HepG2 (cell line): Measurements from ENCODE around the gene LSR. TPM values are rescaled to one million over a fixed set of nuclear protein-coding genes. Genes with fewer than 3 reads are reported as not detected.

Source experiments
- ARID2 ChIP-seq: sonication (generic); formaldehyde crosslinking; IDR thresholded peaks from 2 replicates; pipeline ENCODE4 v1.8.1; 2022; ENCODE audit warnings: mild to moderate bottlenecking, missing genetic modification reagents, borderline replicate concordance
- BCL6 ChIP-seq: IDR thresholded peaks from 2 replicates; pipeline ENCODE4 v1.6.1; 2016; ENCODE audit warnings: missing genetic modification reagents, missing compliant biosample characterization
- BCLAF1 ChIP-seq: fragments of 450-650 bp; IDR thresholded peaks from 2 replicates; pipeline ENCODE4 v1.6.1; 2017; ENCODE audit warnings: mild to moderate bottlenecking
- ELF4 ChIP-seq: sonication (generic); formaldehyde crosslinking; IDR thresholded peaks from 2 replicates; pipeline ENCODE4 v1.5.0; 2020; ENCODE audit warnings: missing genetic modification reagents, mild to moderate bottlenecking, moderate library complexity, borderline replicate concordance
- FLYWCH1 ChIP-seq: sonication (generic); formaldehyde crosslinking; IDR thresholded peaks from 2 replicates; pipeline ENCODE4 v1.8.1; 2023; ENCODE audit warnings: mild to moderate bottlenecking, missing genetic modification reagents
- FOSL1 ChIP-seq: sonication (generic); formaldehyde crosslinking; IDR thresholded peaks from 2 replicates; pipeline ENCODE4 v1.9.0; 2021; ENCODE audit warnings: missing genetic modification reagents, borderline replicate concordance
- FOXA3 ChIP-seq: IDR thresholded peaks from 2 replicates; pipeline ENCODE4 v1.6.1; 2016; ENCODE audit warnings: missing genetic modification reagents, missing compliant biosample characterization
- ISX ChIP-seq: sonication (generic); formaldehyde crosslinking; conservative IDR thresholded peaks from 2 replicates; pipeline ENCODE4 v1.5.0; 2020; ENCODE audit warnings: missing genetic modification reagents
- KAT8 ChIP-seq: IDR thresholded peaks from 2 replicates; pipeline ENCODE4 v1.6.1; 2016; ENCODE audit warnings: missing genetic modification reagents, missing compliant biosample characterization
- MTF2 ChIP-seq: sonication (generic); formaldehyde crosslinking; IDR thresholded peaks from 2 replicates; pipeline ENCODE4 v1.5.0; 2020; ENCODE audit warnings: missing genetic modification reagents, borderline replicate concordance
- MXD4 ChIP-seq: IDR thresholded peaks from 2 replicates; pipeline ENCODE4 v1.6.1; 2016; ENCODE audit warnings: mild to moderate bottlenecking, missing biosample characterization, missing genetic modification reagents
- RBAK ChIP-seq: sonication (generic); formaldehyde crosslinking; IDR thresholded peaks from 2 replicates; pipeline ENCODE4 v1.5.1; 2020; ENCODE audit warnings: mild to moderate bottlenecking, missing genetic modification reagents
- SNAI1 ChIP-seq: sonication (generic); formaldehyde crosslinking; IDR thresholded peaks from 2 replicates; pipeline ENCODE4 v1.5.0; 2020; ENCODE audit warnings: mild to moderate bottlenecking, missing genetic modification reagents, borderline replicate concordance
- THAP11 ChIP-seq: IDR thresholded peaks from 2 replicates; pipeline ENCODE4 v1.6.1; 2016; ENCODE audit warnings: missing biosample characterization, missing genetic modification reagents
- TOPORS ChIP-seq: sonication (generic); formaldehyde crosslinking; IDR thresholded peaks from 2 replicates; pipeline ENCODE4 v1.8.0; 2023; ENCODE audit warnings: mild to moderate bottlenecking, missing genetic modification reagents
- ZFP36L1 ChIP-seq: sonication (generic); formaldehyde crosslinking; IDR thresholded peaks from 2 replicates; pipeline ENCODE4 v1.8.0; 2022; ENCODE audit warnings: mild to moderate bottlenecking, missing genetic modification reagents, moderate library complexity
- ZNF275 ChIP-seq: sonication (generic); formaldehyde crosslinking; IDR thresholded peaks from 2 replicates; pipeline ENCODE4 v1.8.0; 2022; ENCODE audit warnings: missing genetic modification reagents, mild to moderate bottlenecking, inconsistent platforms, borderline replicate concordance
- ZNF556 ChIP-seq: sonication (generic); formaldehyde crosslinking; IDR thresholded peaks from 2 replicates; pipeline ENCODE4 v1.4.0; 2020; ENCODE audit warnings: mild to moderate bottlenecking, missing genetic modification reagents, borderline replicate concordance
- ZNF562 ChIP-seq: sonication (generic); formaldehyde crosslinking; IDR thresholded peaks from 2 replicates; pipeline ENCODE4 v1.8.0; 2022; ENCODE audit warnings: missing genetic modification reagents, borderline replicate concordance
- ZNF569 ChIP-seq: sonication (generic); formaldehyde crosslinking; IDR thresholded peaks from 2 replicates; pipeline ENCODE4 v1.5.0; 2020; ENCODE audit warnings: mild to moderate bottlenecking, missing genetic modification reagents, moderate library complexity, borderline replicate concordance
- ZNF619 ChIP-seq: sonication (generic); formaldehyde crosslinking; IDR thresholded peaks from 2 replicates; pipeline ENCODE4 v1.4.0; 2020; ENCODE audit warnings: mild to moderate bottlenecking, missing genetic modification reagents
- ZSCAN20 ChIP-seq: sonication (generic); formaldehyde crosslinking; IDR thresholded peaks from 2 replicates; pipeline ENCODE4 v1.4.0; 2020; ENCODE audit warnings: missing genetic modification reagents, mild to moderate bottlenecking, borderline replicate concordance
- ZSCAN22 ChIP-seq: sonication (generic); formaldehyde crosslinking; IDR thresholded peaks from 2 replicates; pipeline ENCODE4 v1.4.0; 2020; ENCODE audit warnings: mild to moderate bottlenecking, missing genetic modification reagents
- polyA plus RNA-seq, 8 experiments: library from polyadenylated mRNA; depleted of rRNA in 3 of 8; stranded (reverse) in 7 of 8; unstranded in 1 of 8; fragments of >200 nt; fragmentation: Illumina TruSeq in 4 of 8; extraction: Trizol in 4 of 8; gene quantifications; 2 replicates each; pipeline versions ENCODE4 v1.2.1 to v1.2.3, GENCODE V29; 2011 to 2016; ENCODE audit warnings: low read depth in 4 of 8, missing spikeins in 1 of 8, mixed read lengths in 1 of 8; ENCODE audit not compliant: insufficient read depth in 1 of 8
- total RNA-seq, 5 experiments: library from RNA; depleted of rRNA; stranded (reverse); fragments of >200 nt; fragmentation: Illumina TruSeq; extraction: Trizol; gene quantifications; 2 replicates each; pipeline ENCODE4 v1.2.3, GENCODE V29; 2016; ENCODE audit warnings: low read depth in 1 of 5
- TF ChIP-seq, protein P1 (sequence below): sonication (generic); formaldehyde crosslinking; IDR thresholded peaks from 2 replicates; pipeline ENCODE4 v1.5.0; 2020; ENCODE audit warnings: mild to moderate bottlenecking, missing genetic modification reagents

LSR gene
- total and polyA plus RNA-seq, 2 of the 13 experiments (the other 11 are each of a cell fraction or from before 2014, with no cell fraction given) = 29.2 to 79.2 TPM

DNA sequence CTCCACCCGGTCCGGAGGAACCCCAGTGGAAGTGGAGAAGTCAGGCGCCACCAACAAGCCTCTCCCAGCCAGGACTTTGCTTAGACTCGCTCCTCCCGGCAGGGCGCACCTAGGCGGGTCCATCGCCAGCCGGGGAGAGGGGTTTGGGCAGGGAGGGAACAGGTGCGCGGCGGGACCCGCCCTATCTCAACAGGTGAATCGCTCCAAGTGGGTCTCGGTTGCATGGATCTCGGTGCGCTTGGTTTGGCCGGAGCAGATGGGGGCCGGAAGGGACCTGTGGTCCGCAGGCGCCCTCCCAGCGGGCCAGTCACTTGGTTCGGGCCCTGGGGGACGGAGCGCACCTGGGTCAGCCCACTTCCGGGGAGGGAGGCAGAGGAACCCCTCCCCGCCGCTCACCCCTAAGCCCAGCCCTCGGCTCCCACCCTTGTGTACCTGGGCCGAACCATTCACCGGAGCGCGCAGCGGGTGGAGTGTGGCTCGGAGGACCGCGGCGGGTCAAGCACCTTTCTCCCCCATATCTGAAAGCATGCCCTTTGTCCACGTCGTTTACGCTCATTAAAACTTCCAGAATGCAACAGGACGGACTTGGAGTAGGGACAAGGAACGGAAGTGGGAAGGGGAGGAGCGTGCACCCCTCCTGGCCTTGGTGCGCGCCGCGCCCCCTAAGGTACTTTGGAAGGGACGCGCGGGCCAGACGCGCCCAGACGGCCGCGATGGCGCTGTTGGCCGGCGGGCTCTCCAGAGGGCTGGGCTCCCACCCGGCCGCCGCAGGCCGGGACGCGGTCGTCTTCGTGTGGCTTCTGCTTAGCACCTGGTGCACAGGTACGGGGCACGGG is at the start of gene LSR (continued):
- TF ChIP-seq ZNF619 (CRISPR knock-in tag) (peak; percentile 81), TOPORS (peak; percentile 84; the same call in 1 of the 2 replicates), FOXA3 (CRISPR knock-in tag) (peak; percentile 95), FLYWCH1 (no peak), BCLAF1 (no peak), ZNF569 (CRISPR knock-in tag) (0 out of 2 replicates have a peak, but pooled peaks have one; percentile 71), ISX (no peak), ZSCAN22 (no peak; the same call in 1 of the 2 replicates), ZNF562 (CRISPR knock-in tag) (no peak), KAT8 (CRISPR knock-in tag) (peak; percentile 81), ZSCAN20 (CRISPR knock-in tag) (peak; percentile 49; the same call in 1 of the 2 replicates), ARID2 (0 out of 2 replicates have a peak, but pooled peaks have one; percentile 45), ZFP36L1 (CRISPR knock-in tag) (peak; percentile 53; the same call in 1 of the 2 replicates), BCL6 (CRISPR knock-in tag) (peak; percentile 59), RBAK (CRISPR knock-in tag) (0 out of 2 replicates have a peak, but pooled peaks have one; percentile 31), ZNF556 (CRISPR knock-in tag) (no peak), MTF2 (CRISPR knock-in tag) (peak; percentile 47; the same call in 1 of the 2 replicates), THAP11 (peak; percentile 80), MXD4 (peak; percentile 82), ZNF275 (CRISPR knock-in tag) (peak; percentile 88), FOSL1 (CRISPR knock-in tag) (no peak), SNAI1 (CRISPR knock-in tag) (0 out of 2 replicates have a peak, but pooled peaks have one; percentile 40), ELF4 (peak; percentile 27; the same call in 1 of the 2 replicates)
- TF ChIP-seq, protein P1, sequence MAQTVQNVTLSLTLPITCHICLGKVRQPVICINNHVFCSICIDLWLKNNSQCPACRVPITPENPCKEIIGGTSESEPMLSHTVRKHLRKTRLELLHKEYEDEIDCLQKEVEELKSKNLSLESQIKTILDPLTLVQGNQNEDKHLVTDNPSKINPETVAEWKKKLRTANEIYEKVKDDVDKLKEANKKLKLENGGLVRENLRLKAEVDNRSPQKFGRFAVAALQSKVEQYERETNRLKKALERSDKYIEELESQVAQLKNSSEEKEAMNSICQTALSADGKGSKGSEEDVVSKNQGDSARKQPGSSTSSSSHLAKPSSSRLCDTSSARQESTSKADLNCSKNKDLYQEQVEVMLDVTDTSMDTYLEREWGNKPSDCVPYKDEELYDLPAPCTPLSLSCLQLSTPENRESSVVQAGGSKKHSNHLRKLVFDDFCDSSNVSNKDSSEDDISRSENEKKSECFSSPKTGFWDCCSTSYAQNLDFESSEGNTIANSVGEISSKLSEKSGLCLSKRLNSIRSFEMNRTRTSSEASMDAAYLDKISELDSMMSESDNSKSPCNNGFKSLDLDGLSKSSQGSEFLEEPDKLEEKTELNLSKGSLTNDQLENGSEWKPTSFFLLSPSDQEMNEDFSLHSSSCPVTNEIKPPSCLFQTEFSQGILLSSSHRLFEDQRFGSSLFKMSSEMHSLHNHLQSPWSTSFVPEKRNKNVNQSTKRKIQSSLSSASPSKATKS (CRISPR knock-in tag) = no peak; the same call in 1 of the 2 replicates
